RKO (cell line): ENCODE data around the gene SNX4.
A peak's percentile ranks its signal among the peaks of the same experiment; 100 is the strongest.
"Not testable (repeated sequence)": the region's sequence is repeated elsewhere in the genome, so short reads cannot be mapped to it uniquely, and the experiment has no call there.

ENCODE experiments used
- DNase-seq: peaks from one replicate; pipeline ENCODE4 v3.0.0-alpha.2; 2016; ENCODE audit warnings: low spot score

SNX4 gene

GRCh38 chr3:125462722-125463299, 57.2 kb downstream of the SNX4 start:
- no peak for DNase-seq

DNA sequence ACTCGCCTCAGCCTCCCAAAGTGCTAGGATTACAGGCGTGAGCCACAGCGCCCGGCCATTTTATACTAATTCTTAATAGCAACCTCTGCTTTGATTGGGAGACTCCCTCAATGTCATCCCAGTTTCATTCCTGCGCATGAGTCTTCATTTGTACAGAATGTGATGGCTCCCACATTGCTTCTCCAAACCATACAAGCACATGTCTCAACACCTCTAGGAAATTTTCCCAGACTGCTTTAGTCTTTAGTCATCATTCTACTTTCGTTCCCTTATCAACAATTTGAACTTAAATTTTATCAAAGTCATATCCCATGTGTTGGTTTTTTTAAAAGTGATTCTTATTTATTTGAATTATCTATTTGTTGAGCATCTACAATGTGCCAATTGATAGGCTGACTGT, 58.1 kb downstream of the SNX4 start:
- DNase-seq = no peak

DNA sequence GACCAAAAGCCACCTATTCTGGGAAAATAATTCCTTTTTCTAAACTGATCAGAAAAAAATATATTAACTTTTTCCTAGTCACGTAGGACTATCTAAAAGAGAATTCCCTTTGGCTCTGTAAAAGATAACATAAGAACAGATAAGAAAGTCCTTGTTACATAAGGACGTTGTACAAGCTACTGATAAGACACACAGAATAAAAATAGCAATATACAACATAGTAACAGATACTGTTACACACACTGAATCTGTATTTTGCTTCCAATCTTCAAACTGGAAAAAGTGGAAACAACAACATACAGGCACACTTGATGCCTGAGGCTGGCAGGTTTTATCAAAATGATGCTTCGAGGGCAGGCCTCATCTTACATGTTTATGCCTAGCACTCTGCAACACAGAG, 59.8 kb downstream of the SNX4 start:
- no peak for DNase-seq

- no peak for DNase-seq
Observed at GRCh38 chr3:125443923-125444322, 76.1 kb downstream of the SNX4 start.

DNA sequence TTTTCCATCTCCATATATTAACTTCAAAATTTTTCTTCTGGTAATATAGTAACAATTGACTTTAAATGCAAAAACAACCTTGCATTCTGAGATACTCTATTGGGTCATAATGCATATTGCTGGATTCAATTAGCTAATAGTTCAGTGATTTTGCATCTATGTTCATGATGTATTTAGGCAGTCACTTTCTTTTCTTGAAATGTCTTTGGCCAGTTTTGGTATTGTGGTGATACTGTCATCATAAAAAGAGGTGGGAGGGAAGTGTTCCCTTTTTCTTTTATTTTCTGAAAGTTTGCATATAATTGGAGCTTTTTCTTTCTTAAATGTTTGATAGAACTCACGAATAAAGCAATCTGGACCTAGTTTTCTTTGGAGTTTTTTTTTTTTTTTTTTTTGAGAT, 77.5 kb downstream of the SNX4 start:
- no peak for DNase-seq

GRCh38 chr3:125440970-125441369, 79.0 kb downstream of the SNX4 start:
- no peak for DNase-seq

GRCh38 chr3:125440559-125440955, 79.4 kb downstream of the SNX4 start:
- no peak for DNase-seq

GRCh38 chr3:125437631-125438435, 82.2 kb downstream of the SNX4 start:
- DNase-seq = peak; percentile 48

GRCh38 chr3:125436921-125437320, 83.1 kb downstream of the SNX4 start:
- DNase-seq = no peak

- no peak for DNase-seq
Observed at GRCh38 chr3:125435231-125435630, 84.8 kb downstream of the SNX4 start.

DNA sequence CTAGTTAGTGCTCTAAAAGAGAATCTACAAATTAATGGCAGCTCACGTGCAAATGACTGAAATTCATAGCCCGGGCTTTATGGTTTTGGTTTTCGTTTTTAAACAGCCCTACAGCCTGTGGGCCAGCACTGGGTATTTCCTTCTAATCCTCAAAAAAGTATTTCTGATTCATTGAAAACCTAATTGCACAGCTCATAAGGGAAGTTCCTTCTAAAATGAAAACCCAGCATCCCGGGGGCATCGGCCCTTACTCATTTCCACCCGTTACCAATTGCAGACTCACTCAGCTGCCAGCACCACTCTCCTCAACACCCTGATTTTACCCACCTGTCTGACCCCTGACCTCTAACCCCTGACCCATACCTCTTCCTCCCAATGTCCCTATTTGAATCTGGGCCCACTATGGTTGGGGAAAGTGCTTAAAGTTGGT, 85.4 kb downstream of the SNX4 start:
- no peak for DNase-seq

DNA sequence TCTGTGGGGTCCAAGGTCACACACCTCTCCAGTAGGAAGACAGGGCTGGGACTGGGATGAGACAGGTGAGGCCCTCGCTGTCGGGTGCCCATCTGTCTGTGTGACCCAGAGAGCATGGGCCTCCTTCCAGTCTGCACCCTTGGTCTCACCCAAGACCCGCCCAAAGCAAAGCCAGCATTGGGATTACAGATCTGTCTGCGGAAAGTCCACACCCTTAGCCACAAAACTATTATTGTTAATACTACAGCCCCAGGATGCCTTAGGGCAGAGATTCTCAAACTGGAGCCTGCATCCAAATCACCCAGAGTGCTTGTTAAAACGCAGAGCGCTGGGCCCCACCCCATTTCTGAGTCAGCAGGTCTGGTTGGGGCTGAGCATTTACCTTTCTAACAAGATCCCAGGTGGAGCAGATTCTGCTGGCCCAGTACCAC, 86.4 kb downstream of the SNX4 start:
- DNase-seq = no peak

DNA sequence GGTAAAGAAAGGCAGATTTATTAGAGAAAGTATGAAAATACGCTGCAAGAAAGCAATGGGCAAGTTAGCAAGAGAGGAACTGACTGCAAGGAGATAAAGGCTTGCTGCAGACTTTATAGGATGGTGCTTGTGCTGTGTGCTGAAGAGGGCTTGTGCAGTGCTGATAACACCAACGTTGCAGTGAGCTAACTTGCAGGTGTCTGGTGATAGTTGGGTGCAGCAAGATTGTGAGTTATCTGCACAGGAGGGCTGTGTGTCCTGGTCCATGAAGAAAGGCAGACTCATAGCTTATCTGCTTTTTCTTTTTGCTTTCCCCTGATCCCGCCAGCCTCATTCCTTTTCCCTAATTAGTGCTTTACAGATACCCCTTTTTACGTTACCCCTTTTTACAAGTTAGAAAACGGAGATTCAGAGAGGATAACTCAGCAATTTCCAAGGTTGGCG, 86.9 kb downstream of the SNX4 start:
- no peak for DNase-seq

GRCh38 chr3:125431912-125432790, 87.9 kb downstream of the SNX4 start:
- no peak for DNase-seq

GRCh38 chr3:125431391-125431790, 88.6 kb downstream of the SNX4 start:
- DNase-seq = no peak

- no peak for DNase-seq
Observed at GRCh38 chr3:125428216-125428830, 91.7 kb downstream of the SNX4 start.

DNA sequence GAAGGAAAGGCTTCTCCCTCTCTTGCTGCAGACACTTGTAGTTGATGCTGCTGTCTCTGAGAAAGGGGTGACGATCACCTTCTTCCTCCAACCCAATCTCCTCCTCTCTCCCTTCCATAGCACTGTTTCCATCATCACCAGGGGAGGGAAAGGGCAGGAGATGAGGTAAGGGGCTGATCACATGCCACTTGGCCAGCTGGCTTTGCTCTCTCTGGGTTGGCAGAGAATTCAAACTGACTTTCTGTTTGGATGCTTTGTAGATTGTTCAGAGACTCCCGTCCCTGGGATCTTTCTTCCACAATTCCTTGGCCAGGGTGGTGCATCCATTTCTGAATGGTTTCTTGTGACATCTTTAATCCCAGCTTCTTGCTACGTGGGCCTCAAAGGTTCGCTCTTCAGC, 101.7 kb downstream of the SNX4 start:
- DNase-seq = no peak

DNA sequence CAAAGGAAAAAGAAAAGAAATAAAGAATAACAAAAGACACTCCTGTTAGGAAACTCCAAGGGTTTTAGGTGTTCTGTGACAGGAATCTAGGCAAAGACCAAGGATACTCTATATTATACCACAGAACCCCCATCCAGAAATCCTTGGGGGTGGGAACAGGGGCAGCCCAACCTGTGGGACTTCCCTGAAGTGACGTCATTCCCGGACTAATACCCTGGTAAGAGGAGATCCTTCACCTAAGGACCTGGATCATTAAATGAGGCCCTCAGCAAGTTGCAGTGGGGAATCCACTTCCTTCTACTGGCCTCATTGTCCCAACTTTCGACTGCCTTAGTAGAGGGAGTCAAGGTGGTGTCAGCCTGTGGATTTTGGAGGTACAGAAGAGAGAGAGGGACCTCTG, 103.8 kb downstream of the SNX4 start:
- no peak for DNase-seq

GRCh38 chr3:125414669-125415068, 105.3 kb downstream of the SNX4 start:
- DNase-seq = no peak

- DNase-seq = no peak
Observed at GRCh38 chr3:125410922-125411321, 109.1 kb downstream of the SNX4 start.

DNA sequence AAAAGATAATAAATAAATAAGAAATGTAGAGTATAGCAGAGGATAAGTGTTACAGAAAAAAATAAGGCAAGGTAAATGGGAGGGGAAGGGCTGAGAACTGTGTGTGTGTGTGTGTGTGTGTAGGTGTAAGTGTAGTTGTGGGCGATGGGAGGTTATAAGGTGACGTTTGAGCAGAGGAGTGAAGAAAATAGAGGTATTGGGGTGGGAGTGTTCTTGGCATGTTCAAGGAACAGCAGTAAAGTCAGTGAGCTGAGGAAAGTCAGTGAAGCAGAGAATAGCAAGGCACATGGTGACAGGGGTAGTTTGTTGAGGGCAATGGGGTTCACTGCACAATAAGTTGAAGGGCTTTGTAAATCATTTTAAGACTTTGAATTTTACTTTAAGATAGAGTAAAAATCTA, 113.9 kb downstream of the SNX4 start:
- DNase-seq = no peak

- DNase-seq = not testable (repeated sequence)
Observed at GRCh38 chr3:125405515-125405914, 114.5 kb downstream of the SNX4 start.
